H1 (cell line): Measurements from ENCODE around the gene NME4. TPM values are rescaled to one million over a fixed set of nuclear protein-coding genes. Genes with fewer than 3 reads are reported as not detected.

Experiments
- CTCF ChIA-PET: fragments of 300-600 bp; sonication (Branson Sonifier 250); formaldehyde crosslinking; loops from one replicate; lab custom pipeline; 2021; ENCODE audit not compliant: partially characterized antibody; lab: Charles Lee
- POLR2A ChIA-PET: fragments of 300-600 bp; sonication (Branson Sonifier 250); formaldehyde crosslinking; loops from one replicate; lab custom pipeline; 2021; ENCODE audit warnings: inconsistent platforms; ENCODE audit not compliant: partially characterized antibody; lab: Charles Lee
- DNase-seq, 2 experiments: peaks; one replicate each; pipeline versions ENCODE4 v3.0.0 to v3.0.0-alpha.2; 2010 to 2022; ENCODE audit warnings: low spot score in 2 of 2, low read depth in 1 of 2, mixed read lengths in 1 of 2
- FAIRE-seq: peaks from 2 replicates; lab custom pipeline; 2011; peaks lifted over from hg19 to GRCh38; lab: Jason Lieb, UNC
- H2AFZ ChIP-seq: 2 replicates; pipeline ENCODE4 v1.8.1; 2012; ENCODE audit warnings: low read length, inconsistent platforms
- H2AK5ac ChIP-seq: 2 replicates; pipeline ENCODE4 v1.6.1; 2013; ENCODE audit warnings: low read depth, low read length
- H2BK120ac ChIP-seq: replicated peaks from 2 replicates; pipeline ENCODE3; 2013; ENCODE audit warnings: low read depth, low read length, inconsistent platforms
- H2BK12ac ChIP-seq: 2 replicates; pipeline ENCODE4 v1.6.1; 2013; ENCODE audit warnings: low read depth, low read length
- H2BK15ac ChIP-seq: 2 replicates; pipeline ENCODE4 v1.6.1; 2013; ENCODE audit warnings: low read length
- H2BK20ac ChIP-seq: 2 replicates; pipeline ENCODE4 v1.6.1; 2013; ENCODE audit warnings: low read length
- H2BK5ac ChIP-seq: 2 replicates; pipeline ENCODE4 v1.6.1; 2013; ENCODE audit warnings: low read depth, low read length
- H3K14ac ChIP-seq: 2 replicates; pipeline ENCODE4 v1.6.1; 2013; ENCODE audit warnings: inconsistent platforms; ENCODE audit not compliant: insufficient read length
- H3K18ac ChIP-seq: 2 replicates; pipeline ENCODE4 v1.6.1; 2013; ENCODE audit warnings: low read length; ENCODE audit errors: extremely low read depth
- H3K23ac ChIP-seq: 2 replicates; pipeline ENCODE4 v1.6.1; 2013; ENCODE audit warnings: inconsistent platforms; ENCODE audit not compliant: insufficient read length
- H3K23me2 ChIP-seq: 2 replicates; pipeline ENCODE4 v1.6.1; 2013; ENCODE audit warnings: low read depth, low read length
- H3K27ac ChIP-seq: 2 replicates; pipeline ENCODE4 v1.6.1; 2011; ENCODE audit warnings: low read depth, low read length, inconsistent platforms
- H3K27me3 ChIP-seq, 4 experiments: replicated peaks in 1 of 4; 1 replicate in 1 of 4; 2 replicates in 3 of 4; pipeline versions ENCODE4 v1.6.1 to v1.8.1; 2011 to 2013; ENCODE audit warnings: low read length in 3 of 4, mild to moderate bottlenecking in 3 of 4, inconsistent platforms in 2 of 4, mixed read lengths in 2 of 4, moderate library complexity in 1 of 4; ENCODE audit not compliant: control insufficient read depth in 3 of 4, insufficient read depth in 3 of 4; ENCODE audit errors: extremely low read depth in 1 of 4
- H3K36me3 ChIP-seq, 4 experiments: 2 replicates each; pipeline versions ENCODE4 v1.6.1 to v1.8.1; 2011 to 2013; ENCODE audit warnings: mild to moderate bottlenecking in 4 of 4, low read length in 3 of 4, moderate library complexity in 2 of 4, control low read depth in 1 of 4, inconsistent platforms in 1 of 4; ENCODE audit not compliant: insufficient read depth in 4 of 4, control insufficient read depth in 2 of 4
- H3K4ac ChIP-seq: replicated peaks from 2 replicates; pipeline ENCODE3; 2013; ENCODE audit warnings: low read length, low read depth, mixed read lengths, inconsistent platforms; ENCODE audit not compliant: insufficient read length
- H3K4me1 ChIP-seq, 4 experiments: replicated peaks in 1 of 4; 1 replicate in 1 of 4; 2 replicates in 3 of 4; pipeline versions ENCODE4 v1.6.1 to v1.8.1; 2011 to 2013; ENCODE audit warnings: low read length in 3 of 4, inconsistent platforms in 2 of 4, mixed read lengths in 1 of 4; ENCODE audit not compliant: insufficient read depth in 4 of 4, control insufficient read depth in 3 of 4
- H3K4me2 ChIP-seq, 2 experiments: 2 replicates each; pipeline versions ENCODE4 v1.6.1 to v1.8.1; 2011 to 2013; ENCODE audit warnings: low read depth in 2 of 2, low read length in 2 of 2, control low read depth in 1 of 2, inconsistent platforms in 1 of 2, mild to moderate bottlenecking in 1 of 2; ENCODE audit not compliant: insufficient read depth in 1 of 2
- H3K4me3 ChIP-seq, 4 experiments: fragments of 200-600, 300-600 bp in 1 of 4; sonication (generic), shearing (Covaris generic), sonication (Bioruptor Twin) in 1 of 4; 2 replicates each; pipeline versions ENCODE4 v1.5.1 to v1.8.1; 2011 to 2016; ENCODE audit warnings: low read length in 4 of 4, low read depth in 3 of 4, control low read depth in 2 of 4, inconsistent platforms in 2 of 4, mild to moderate bottlenecking in 2 of 4, mixed read lengths in 1 of 4, moderate library complexity in 1 of 4; ENCODE audit not compliant: insufficient read depth in 2 of 4; ENCODE audit errors: extremely low read depth in 1 of 4
- H3K56ac ChIP-seq: replicated peaks from 2 replicates; pipeline ENCODE3; 2013; ENCODE audit warnings: low read depth, mild to moderate bottlenecking, mixed read lengths, low read length, inconsistent platforms; ENCODE audit not compliant: insufficient read length
- H3K79me1 ChIP-seq: 2 replicates; pipeline ENCODE4 v1.6.1; 2013; ENCODE audit warnings: low read depth, low read length, control low read depth
- H3K79me2 ChIP-seq, 2 experiments: 2 replicates each; pipeline versions ENCODE4 v1.6.1 to v1.8.1; 2012 to 2013; ENCODE audit warnings: low read length in 2 of 2, mild to moderate bottlenecking in 2 of 2, inconsistent platforms in 1 of 2; ENCODE audit not compliant: insufficient read depth in 2 of 2, control insufficient read depth in 1 of 2
- H3K9ac ChIP-seq, 4 experiments: replicated peaks in 1 of 4; 1 replicate in 1 of 4; 2 replicates in 3 of 4; pipeline versions ENCODE4 v1.6.1 to v1.8.1; 2011 to 2013; ENCODE audit warnings: low read depth in 3 of 4, low read length in 3 of 4, control low read depth in 2 of 4, mild to moderate bottlenecking in 2 of 4, moderate library complexity in 2 of 4, inconsistent platforms in 1 of 4; ENCODE audit errors: extremely low read depth in 1 of 4
- H3K9me3 ChIP-seq, 2 experiments: 2 replicates each; pipeline versions ENCODE4 v1.6.1 to v1.8.1; 2012 to 2013; ENCODE audit warnings: mild to moderate bottlenecking in 2 of 2, moderate library complexity in 2 of 2, control low read depth in 1 of 2, inconsistent platforms in 1 of 2, low read depth in 1 of 2, low read length in 1 of 2, mixed read lengths in 1 of 2; ENCODE audit not compliant: insufficient read depth in 2 of 2
- H4K20me1 ChIP-seq, 2 experiments: replicated peaks in 1 of 2; 2 replicates each; pipeline versions ENCODE3 to v1.8.1; 2011 to 2013; ENCODE audit warnings: inconsistent platforms in 2 of 2, low read length in 2 of 2, mild to moderate bottlenecking in 1 of 2; ENCODE audit not compliant: insufficient read depth in 2 of 2, control insufficient read depth in 1 of 2
- H4K5ac ChIP-seq: 2 replicates; pipeline ENCODE4 v1.6.1; 2013; ENCODE audit warnings: low read length, low read depth, mixed read lengths, inconsistent platforms; ENCODE audit not compliant: insufficient read length
- H4K8ac ChIP-seq: 2 replicates; pipeline ENCODE4 v1.8.0; 2013; ENCODE audit warnings: mild to moderate bottlenecking, moderate library complexity, low read length, inconsistent platforms; ENCODE audit not compliant: insufficient read depth; ENCODE audit errors: extremely low read depth
- H4K91ac ChIP-seq: replicated peaks from 2 replicates; pipeline ENCODE3; 2013; ENCODE audit warnings: low read length, mixed read lengths, inconsistent platforms; ENCODE audit not compliant: insufficient read length
- BACH1 ChIP-seq: IDR thresholded peaks from 2 replicates; pipeline ENCODE4 v1.6.1; 2012; ENCODE audit warnings: low read length, improper control_type of control experiment
- CBX5 ChIP-seq: fragments of 300-800, 300-1000 bp; sonication (generic); IDR thresholded peaks from 2 replicates; pipeline ENCODE4 v1.7.1; 2016; ENCODE audit warnings: antibody characterized with exemption, low read length, low read depth
- EP300 ChIP-seq, 2 experiments: IDR thresholded peaks; 1 replicate in 1 of 2; 2 replicates in 1 of 2; pipeline ENCODE4 v1.6.1; 2011 to 2012; ENCODE audit warnings: low read depth in 2 of 2, low read length in 2 of 2, mild to moderate bottlenecking in 2 of 2, borderline replicate concordance in 1 of 2, inconsistent platforms in 1 of 2, moderate library complexity in 1 of 2
- HDAC2 ChIP-seq, 2 experiments: fragments of 300-600 bp in 1 of 2; sonication (generic) in 1 of 2; IDR thresholded peaks; 2 replicates each; pipeline ENCODE4 v1.6.1; 2011 to 2012; ENCODE audit warnings: low read depth in 2 of 2, low read length in 2 of 2, mild to moderate bottlenecking in 2 of 2, moderate library complexity in 2 of 2, borderline replicate concordance in 1 of 2, inconsistent platforms in 1 of 2
- MAFK ChIP-seq: IDR thresholded peaks from 2 replicates; pipeline ENCODE4 v1.6.1; 2012; ENCODE audit warnings: low read depth, mild to moderate bottlenecking, improper control_type of control experiment, low read length
- MAX ChIP-seq: IDR thresholded peaks from 2 replicates; pipeline ENCODE4 v1.6.1; 2012; ENCODE audit warnings: inconsistent platforms
- NANOG ChIP-seq: IDR thresholded peaks from 2 replicates; pipeline ENCODE4 v1.6.1; 2011; ENCODE audit warnings: low read length, low read depth, mild to moderate bottlenecking, inconsistent platforms; ENCODE audit not compliant: insufficient read depth, poor library complexity, severe bottlenecking
- NRF1 ChIP-seq: IDR thresholded peaks from 2 replicates; pipeline ENCODE4 v1.6.1; 2011; ENCODE audit warnings: mild to moderate bottlenecking, low read depth, low read length, improper control_type of control experiment
- POLR2AphosphoS5 ChIP-seq: IDR thresholded peaks from 2 replicates; pipeline ENCODE4 v1.6.1; 2011; ENCODE audit warnings: low read depth, low read length
- SIN3A ChIP-seq, 2 experiments: IDR thresholded peaks in 1 of 2; conservative IDR thresholded peaks in 1 of 2; 2 replicates each; pipeline ENCODE4 v1.6.1; 2011 to 2012; ENCODE audit warnings: low read length in 2 of 2, improper control_type of control experiment in 1 of 2, low read depth in 1 of 2, mild to moderate bottlenecking in 1 of 2
- SIX5 ChIP-seq: IDR thresholded peaks from 2 replicates; pipeline ENCODE4 v1.6.1; 2011; ENCODE audit warnings: mild to moderate bottlenecking, low read depth, low read length
- WGBS, 2 experiments: shearing (Covaris generic) in 1 of 2; methylation state at CpG; one replicate each; pipeline versions ENCODE4 v1.1.6 to v1.1.7; 2013 to 2015; ENCODE audit warnings: low lambda C conversion rate in 2 of 2, mixed read lengths in 2 of 2, inconsistent platforms in 1 of 2, low coverage in 1 of 2, missing lambda C conversion rate in 1 of 2; ENCODE audit not compliant: insufficient replicate concordance in 2 of 2, insufficient coverage in 1 of 2, insufficient read length in 1 of 2; ENCODE audit errors: extremely low coverage in 1 of 2, missing lambda C conversion rate in 1 of 2; 5-methylcytosine and 5-hydroxymethylcytosine counted together
- polyA plus RNA-seq, 7 experiments: library from polyadenylated mRNA; depleted of rRNA in 3 of 7; stranded (reverse) in 5 of 7; unstranded in 2 of 7; fragments of >200 nt in 5 of 7; fragments of 200-250 nt in 2 of 7; gene quantifications; 1 replicate in 5 of 7; 2 replicates in 1 of 7; 4 replicates in 1 of 7; pipeline versions ENCODE4 v1.2.1 to v1.2.3, GENCODE V29; 2011 to 2013; ENCODE audit warnings: missing spikeins in 2 of 7, mixed read lengths in 2 of 7
- total RNA-seq: library from RNA; stranded (reverse); fragmentation: NEBNext Ultra II Directional; extraction: Animal tissue kit (Norgen Biotek cat#: 25700); gene quantifications from 2 replicates; pipeline ENCODE4 v1.2.1, GENCODE V29; 2021

Gene NME4
- total and polyA plus RNA-seq, 2 of the 8 experiments (the other 6 are each of a cell fraction or from before 2014, with no cell fraction given) = 408 to 863 TPM

GRCh38 chr16:359871-360697, 36.9 kb upstream of the NME4 start:
- Histone ChIP-seq H2AFZ (no peak overlapping the region), H3K23ac (no peak overlapping the region), H3K4me3 (no peak overlapping the region), H3K9ac (no peak overlapping the region), H2BK20ac (no peak overlapping the region), H2BK15ac (no peak overlapping the region), H2BK12ac (peak overlapping the region; percentile 39; the same call in 1 of the 2 replicates), H4K8ac (no peak overlapping the region), H3K56ac (no peak overlapping the region), H3K36me3 (no peaks in the 10 kb centered on the region), H4K20me1 (peaks cover 0 to 3% of the 10 kb centered on the region in 2 experiments), H3K4me1 (no peaks in the 10 kb centered on the region; a peak in 2 of 7 replicates), H3K9me3 (no peaks in the 10 kb centered on the region), H4K91ac (no peak overlapping the region), H2BK120ac (no peak overlapping the region), H2AK5ac (no peak overlapping the region), H3K18ac (no peak overlapping the region), H3K23me2 (no peaks in the 10 kb centered on the region), H3K27me3 (no peaks in the 10 kb centered on the region), H3K14ac (no peak overlapping the region), H3K4me2 (no peak overlapping the region), H2BK5ac (no peak overlapping the region), H3K27ac (no peak overlapping the region), H3K79me2 (no peaks in the 10 kb centered on the region), H3K79me1 (no peaks in the 10 kb centered on the region), H3K4ac (no peak overlapping the region), H4K5ac (no peak overlapping the region)
- ChIA-PET CTCF (interaction anchor here (0.9 to 1.2 kb wide), 2 partner anchors 13 to 39 kb away, joined by 3 read pairs; no protein-coding TSS in a partner anchor), POLR2A (interaction anchor here (0.9 to 1.3 kb wide), 2 partner anchors 131 to 173 kb away, joined by 3 read pairs; no protein-coding TSS in a partner anchor)
- FAIRE-seq (no peak), DNase-seq (no peak)
- WGBS, 2 experiments = 94% methylated on average over 35 of the region's 47 CpGs; no CpG with 5 or more reads in 1 of the 2 experiments
- TF ChIP-seq EP300 (IDR thresholded peaks at IDR 0.05; ENCODE audit: borderline replicate concordance in 1 of 2, low read depth in 2 of 2, low read length in 2 of 2) (no peak), CBX5 (no peak), HDAC2 (IDR thresholded peaks at IDR 0.05; ENCODE audit: borderline replicate concordance in 1 of 2, low read depth in 2 of 2, low read length in 2 of 2) (no peak), NANOG (no peak), MAFK (no peak), NRF1 (no peak), SIN3A (conservative IDR thresholded peaks at IDR 0.05 in 1 of 2, IDR thresholded peaks at IDR 0.05 in 1 of 2; ENCODE audit: low read depth in 1 of 2, low read length in 2 of 2) (no peak), BACH1 (no peak), SIX5 (no peak), MAX (no peak), POLR2AphosphoS5 (no peak)
